ENCODE data around the gene VPS18. TPM values are rescaled to one million over a fixed set of nuclear protein-coding genes. Genes with fewer than 3 reads are reported as not detected.

Gene VPS18
- total and polyA plus RNA-seq, 2 donors (not counting 3 experiments of a cell fraction or from before 2014, with no cell fraction given), result 29.3 to 32.8 TPM

DNA sequence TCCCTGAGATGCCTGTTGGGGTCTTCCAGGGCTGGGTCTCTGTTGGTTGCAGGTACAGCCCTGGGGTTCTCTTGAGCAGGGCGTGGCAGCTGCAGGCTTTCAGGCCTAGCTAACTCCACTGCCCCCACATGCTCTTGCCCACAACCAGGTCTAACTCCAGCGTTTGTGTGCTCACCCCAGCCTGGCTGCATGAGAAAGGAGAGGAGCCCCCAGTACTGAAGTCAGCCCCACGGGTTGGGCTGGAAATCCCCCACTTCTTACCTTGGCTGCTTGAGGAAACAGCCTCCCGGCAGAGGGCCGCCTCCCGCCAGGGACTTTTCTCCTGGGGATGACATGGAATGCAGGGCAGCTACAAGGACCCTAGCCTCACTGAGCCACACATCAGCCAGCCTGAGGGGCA is 18.2 kb downstream of the VPS18 start:
- Histone ChIP-seq H3K27ac (ENCODE audit: insufficient read depth, low read depth, low read length) (no peak overlapping the region), H4K20me1 (replicated peaks; ENCODE audit: control insufficient read depth, extremely low read depth, insufficient read depth, low read length) (no peaks in the 10 kb centered on the region), H3K9me1 (replicated peaks; ENCODE audit: control insufficient read depth, extremely low read depth, insufficient read depth, low read length) (no peaks in the 10 kb centered on the region), H3K9me3 (replicated peaks; ENCODE audit: control insufficient read depth, insufficient read depth, low read length) (no peaks in the 10 kb centered on the region), H2AFZ (ENCODE audit: low read depth, low read length) (no peak overlapping the region), H3K4me3 (replicated peaks in 1 of 3; ENCODE audit: insufficient read depth in 1 of 3, low read depth in 1 of 3, low read length in 3 of 3) (no peak overlapping the region), H3K4me2 (ENCODE audit: insufficient read depth, low read length) (no peak overlapping the region), H3K9ac (replicated peaks; ENCODE audit: extremely low read depth, insufficient read depth, low read length) (no peak overlapping the region), H3K36me3 (ENCODE audit: control insufficient read depth in 2 of 2, extremely low read depth in 1 of 2, insufficient read depth in 2 of 2, low read length in 2 of 2) (no peaks in the 10 kb centered on the region), H3K79me2 (ENCODE audit: control insufficient read depth, insufficient read depth, low read length) (no peaks in the 10 kb centered on the region), H3K27me3 (ENCODE audit: control insufficient read depth in 2 of 2, insufficient read depth in 2 of 2, low read length in 2 of 2) (no peaks in the 10 kb centered on the region), H3K4me1 (ENCODE audit: control insufficient read depth, extremely low read depth, insufficient read depth, low read length) (peaks cover 27% of the 10 kb centered on the region)
- ChIA-PET POLR2A (no interaction called here), CTCF (interaction anchor here (0.6 to 11.3 kb wide), 2 partner anchors 15 to 417 kb away, joined by 3 to 260 read pairs; partner anchors contain the start of gene DLL4)
- dilution Hi-C loops (cut with MboI; ENCODE audit: extremely low pct_ligation_motif_present, low sequenced_read_pairs), result no loop called here
- FAIRE-seq, result no peak
- intact Hi-C loops (cut with micrococcal nuclease), result no loop called here
- BruUV-seq (replicated peaks), result no TSS peak
- TF ChIP-seq POLR2A (IDR thresholded peaks at IDR 0.05; ENCODE audit: low read depth, low read length) (no peak), MAX (IDR thresholded peaks at IDR 0.05; ENCODE audit: insufficient read depth, insufficient read length) (no peak), JUN (IDR thresholded peaks at IDR 0.05; ENCODE audit: borderline replicate concordance, insufficient read depth, insufficient read length, low read depth) (no peak), POLR2AphosphoS5 (IDR thresholded peaks at IDR 0.05; ENCODE audit: insufficient read depth, low read depth, low read length) (no peak), GATA2 (IDR thresholded peaks at IDR 0.05; ENCODE audit: insufficient read depth, insufficient read length, low read depth, low read length) (no peak), FOS (IDR thresholded peaks at IDR 0.05; ENCODE audit: borderline replicate concordance, insufficient read depth, low read length) (no peak), MYC (IDR thresholded peaks at IDR 0.05; ENCODE audit: low read depth, low read length) (no peak), EZH2 (IDR thresholded peaks at IDR 0.05; ENCODE audit: borderline replicate concordance, low read depth, low read length, severe bottlenecking) (no peak)
- TF ChIP-seq, protein P1, sequence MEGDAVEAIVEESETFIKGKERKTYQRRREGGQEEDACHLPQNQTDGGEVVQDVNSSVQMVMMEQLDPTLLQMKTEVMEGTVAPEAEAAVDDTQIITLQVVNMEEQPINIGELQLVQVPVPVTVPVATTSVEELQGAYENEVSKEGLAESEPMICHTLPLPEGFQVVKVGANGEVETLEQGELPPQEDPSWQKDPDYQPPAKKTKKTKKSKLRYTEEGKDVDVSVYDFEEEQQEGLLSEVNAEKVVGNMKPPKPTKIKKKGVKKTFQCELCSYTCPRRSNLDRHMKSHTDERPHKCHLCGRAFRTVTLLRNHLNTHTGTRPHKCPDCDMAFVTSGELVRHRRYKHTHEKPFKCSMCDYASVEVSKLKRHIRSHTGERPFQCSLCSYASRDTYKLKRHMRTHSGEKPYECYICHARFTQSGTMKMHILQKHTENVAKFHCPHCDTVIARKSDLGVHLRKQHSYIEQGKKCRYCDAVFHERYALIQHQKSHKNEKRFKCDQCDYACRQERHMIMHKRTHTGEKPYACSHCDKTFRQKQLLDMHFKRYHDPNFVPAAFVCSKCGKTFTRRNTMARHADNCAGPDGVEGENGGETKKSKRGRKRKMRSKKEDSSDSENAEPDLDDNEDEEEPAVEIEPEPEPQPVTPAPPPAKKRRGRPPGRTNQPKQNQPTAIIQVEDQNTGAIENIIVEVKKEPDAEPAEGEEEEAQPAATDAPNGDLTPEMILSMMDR (IDR thresholded peaks at IDR 0.05; ENCODE audit: extremely low read depth in 1 of 2, insufficient read depth in 1 of 2, low read depth in 1 of 2, low read length in 2 of 2), result no peak
- DNase-seq (ENCODE audit: low read depth, low spot score), result no peak

Measured in endothelial cell of umbilical vein (primary cell).